DMS79 (cell line): ENCODE measurements around the gene CDH22.

ENCODE experiments used
- DNase-seq: peaks from one replicate; lab custom pipeline; 2025; lab: John Stamatoyannopoulos, UW

Gene CDH22

DNA sequence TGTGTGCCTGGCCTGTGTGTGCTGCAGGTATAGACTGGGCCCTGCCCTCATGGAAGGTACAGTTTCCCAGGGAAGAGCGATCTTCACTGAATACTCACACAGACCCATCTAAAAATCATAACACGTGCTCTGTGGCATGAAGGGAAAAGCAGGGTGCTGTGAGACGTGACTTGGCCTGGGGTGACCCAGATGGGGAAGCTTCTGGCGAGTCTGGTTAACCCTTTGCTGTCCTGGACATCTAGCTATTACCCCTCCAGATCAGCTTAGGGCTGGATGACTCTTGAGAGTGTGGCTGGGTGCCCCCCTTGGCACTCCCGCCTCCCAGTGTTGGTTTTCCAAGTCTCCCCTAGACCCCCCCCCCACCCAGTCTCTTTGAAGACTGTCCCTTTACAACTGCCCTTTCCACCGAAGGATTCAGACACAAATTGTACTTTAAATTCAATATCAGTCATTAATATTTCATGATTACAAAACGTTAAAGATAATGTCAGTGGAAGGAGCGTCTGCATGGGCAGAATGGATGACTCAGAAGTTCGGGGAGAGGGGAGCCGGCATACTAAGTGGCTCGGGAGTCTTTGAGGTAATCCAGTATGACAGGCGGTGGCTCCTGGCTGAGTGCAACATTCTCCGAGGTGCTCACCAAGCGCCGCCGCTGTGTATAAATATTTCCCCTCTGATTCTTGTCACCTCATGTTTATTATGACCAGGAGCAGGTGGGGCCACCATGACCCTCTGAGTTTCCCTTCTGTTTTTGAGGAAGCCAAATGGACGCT is 112.8 kb downstream of the CDH22 start:
- DNase-seq = no peak

- no peak for DNase-seq
Observed at GRCh38 chr20:46194409-46194808, 113.9 kb downstream of the CDH22 start.

- DNase-seq = no peak
Observed at GRCh38 chr20:46192376-46192944, 115.8 kb downstream of the CDH22 start.

- no peak for DNase-seq
Observed at GRCh38 chr20:46191611-46192010, 116.7 kb downstream of the CDH22 start.

DNA sequence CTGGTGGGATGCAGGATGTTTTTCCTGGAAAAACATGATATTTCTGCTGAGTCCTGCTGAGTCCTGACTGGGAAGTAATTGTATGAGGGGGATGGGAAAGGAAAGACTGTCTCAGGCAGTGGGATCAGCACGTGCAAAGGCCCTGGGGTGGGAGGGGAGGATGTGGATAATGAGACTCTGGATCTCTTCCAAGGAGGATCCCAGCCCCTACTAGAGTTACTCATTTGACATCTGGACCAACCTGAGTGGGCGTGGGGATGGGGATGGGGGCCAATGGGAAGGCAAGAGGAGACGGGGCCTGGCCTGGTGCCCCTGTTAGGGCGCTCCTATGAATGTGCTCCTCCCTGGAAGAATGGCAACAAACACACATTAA is 117.1 kb downstream of the CDH22 start:
- no peak for DNase-seq

DNA sequence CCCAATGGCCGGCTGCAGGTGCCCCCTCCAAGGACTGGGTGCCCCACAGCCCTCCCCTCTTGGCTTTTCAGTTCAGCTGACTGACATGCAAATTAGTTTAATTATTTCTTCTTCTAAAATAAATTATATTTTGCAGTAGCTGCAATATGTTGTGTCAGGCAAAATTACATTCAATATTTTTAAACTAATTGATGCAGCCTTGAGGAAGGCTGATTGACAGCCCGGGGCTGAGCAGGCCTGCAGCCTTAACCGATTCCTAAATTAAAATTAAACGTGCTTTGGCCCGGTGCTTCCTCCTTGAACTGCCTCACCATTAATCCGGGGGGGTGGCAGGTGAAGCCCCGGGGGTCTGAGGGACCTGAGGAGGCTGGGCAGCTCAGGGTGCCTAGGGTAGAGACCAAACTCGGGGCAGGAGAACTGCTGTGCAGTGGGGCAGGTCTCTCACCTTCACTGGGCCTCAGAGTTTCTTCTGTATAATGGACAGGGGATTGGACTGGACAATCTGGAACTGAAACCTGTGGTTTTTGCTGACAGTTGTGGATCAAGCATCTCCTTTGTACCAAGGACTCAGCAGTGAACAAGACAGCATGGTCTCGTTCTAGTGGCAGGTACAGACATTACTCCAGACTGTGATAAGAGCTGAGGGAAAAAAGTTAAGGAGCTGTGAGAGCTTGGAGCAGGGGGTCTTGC is 117.7 kb downstream of the CDH22 start:
- DNase-seq = no peak

DNA sequence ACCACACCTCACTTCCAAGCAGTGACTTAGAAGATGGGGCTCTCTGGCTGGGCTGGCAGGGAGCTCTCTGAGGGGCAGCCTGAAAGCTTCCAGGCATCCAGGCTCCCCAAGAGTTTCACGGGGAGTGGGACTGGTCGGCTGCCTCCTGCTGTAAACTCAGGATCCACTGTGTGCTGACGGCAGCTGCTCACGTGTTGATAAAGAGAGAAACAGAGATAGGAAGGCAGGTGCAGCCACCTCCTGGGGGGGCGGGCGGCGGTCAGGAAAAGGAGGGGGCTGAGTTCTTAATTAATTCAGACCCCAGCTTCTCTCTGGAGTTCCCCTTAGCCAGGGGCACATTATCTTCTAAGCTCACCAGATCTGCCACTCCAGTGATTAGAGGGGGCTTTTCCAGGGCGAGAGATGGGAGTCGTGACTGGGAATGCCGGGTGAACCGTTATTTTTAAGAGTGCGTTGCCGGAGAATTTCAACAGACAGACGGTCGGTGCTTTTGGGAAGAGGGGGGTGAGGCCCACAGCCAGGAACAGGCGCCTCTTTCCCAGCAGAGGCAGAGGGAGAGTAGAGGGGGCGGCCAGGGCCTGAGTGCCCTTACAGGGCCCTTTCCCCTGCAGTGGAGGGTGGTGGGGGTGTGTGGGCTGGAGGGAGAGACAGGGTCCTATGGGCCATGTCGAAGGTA is 119.3 kb downstream of the CDH22 start:
- no peak for DNase-seq

- no peak for DNase-seq
Observed at GRCh38 chr20:46186210-46186609, 122.1 kb downstream of the CDH22 start.

DNA sequence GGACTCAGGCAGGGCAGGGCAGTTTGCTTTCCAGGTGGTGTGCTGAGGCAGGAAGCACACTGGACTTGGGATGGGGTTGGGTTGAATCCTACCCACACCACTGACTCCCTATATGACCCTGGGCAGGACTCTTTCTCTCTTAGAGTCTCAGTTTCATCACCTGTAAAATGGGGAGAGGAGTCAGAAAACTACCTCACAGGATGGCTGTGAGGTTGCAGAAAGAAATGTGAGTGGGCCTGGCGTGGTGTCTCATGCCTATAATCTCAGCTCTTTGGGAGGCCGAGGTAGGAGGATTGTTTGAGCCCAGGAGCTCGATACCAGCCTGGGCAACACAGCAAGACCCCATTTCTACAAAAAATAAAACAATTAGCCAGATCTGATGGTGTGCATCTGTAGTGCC is 122.9 kb downstream of the CDH22 start:
- no peak for DNase-seq

DNA sequence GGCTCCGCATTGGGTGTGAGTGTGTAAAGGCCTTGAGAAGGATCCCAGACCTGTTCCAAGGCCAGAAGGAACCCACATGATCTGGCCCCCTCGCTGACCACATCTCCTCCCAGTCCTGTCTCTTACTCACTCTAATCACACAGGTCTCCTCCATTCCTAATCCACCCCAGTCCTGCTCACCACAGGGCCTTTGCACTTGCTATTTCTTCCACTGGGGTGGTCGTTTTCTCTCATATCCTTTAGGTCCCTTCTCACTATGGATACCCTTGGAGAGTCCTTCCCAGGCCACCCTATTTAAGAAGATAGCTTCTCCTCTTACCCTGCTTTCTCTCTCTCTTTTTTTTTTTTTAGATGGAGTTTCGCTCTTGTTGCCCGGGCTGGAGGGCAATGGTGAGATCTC is 124.5 kb downstream of the CDH22 start:
- no peak for DNase-seq

DNA sequence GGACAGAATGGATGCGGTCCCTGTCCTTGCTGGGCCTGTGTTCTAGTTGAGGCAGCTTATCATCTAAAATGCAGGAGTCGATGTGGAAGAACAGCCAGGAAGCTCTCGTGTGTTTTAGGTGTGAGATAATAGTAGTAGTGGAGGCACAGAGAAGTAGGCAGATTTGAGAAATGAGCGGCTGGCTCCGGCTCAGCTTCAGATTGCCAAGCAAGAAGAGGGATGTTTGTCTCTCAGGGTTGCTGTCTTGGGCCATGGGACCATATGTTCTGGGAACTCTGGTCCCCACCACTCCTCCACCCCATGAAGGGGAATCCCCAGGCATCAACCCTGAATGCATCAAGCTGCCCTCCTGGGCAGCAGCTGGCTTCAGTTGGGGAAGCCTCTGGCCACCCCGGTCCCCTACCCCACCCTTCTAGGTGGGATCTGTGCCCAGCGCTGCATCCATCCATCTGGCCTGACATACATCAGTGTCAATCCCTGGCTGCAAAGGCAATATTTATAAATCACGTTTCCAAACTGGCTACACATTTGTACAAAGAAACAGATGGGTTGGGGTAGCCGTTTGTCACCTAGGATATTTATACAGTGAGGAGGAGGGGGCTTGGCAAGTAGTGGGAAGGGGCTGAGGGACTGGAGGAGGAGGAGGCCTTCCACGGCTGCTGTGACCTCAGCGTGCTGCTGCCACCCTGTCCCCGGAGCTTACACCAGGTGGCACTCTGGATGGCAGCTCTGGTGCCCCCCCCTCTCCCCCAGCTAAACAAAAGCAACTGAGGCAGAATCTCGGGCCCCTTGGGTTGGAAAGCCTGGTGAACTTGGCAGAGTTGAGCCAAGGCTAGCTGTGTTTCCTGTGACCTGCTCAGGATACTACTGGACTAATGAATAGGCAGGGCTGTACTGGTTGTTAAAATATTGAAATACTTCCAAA is 125.8 kb downstream of the CDH22 start:
- no peak for DNase-seq

- DNase-seq = peak; percentile 62
Observed at GRCh38 chr20:46179862-46180261, 128.4 kb downstream of the CDH22 start.

DNA sequence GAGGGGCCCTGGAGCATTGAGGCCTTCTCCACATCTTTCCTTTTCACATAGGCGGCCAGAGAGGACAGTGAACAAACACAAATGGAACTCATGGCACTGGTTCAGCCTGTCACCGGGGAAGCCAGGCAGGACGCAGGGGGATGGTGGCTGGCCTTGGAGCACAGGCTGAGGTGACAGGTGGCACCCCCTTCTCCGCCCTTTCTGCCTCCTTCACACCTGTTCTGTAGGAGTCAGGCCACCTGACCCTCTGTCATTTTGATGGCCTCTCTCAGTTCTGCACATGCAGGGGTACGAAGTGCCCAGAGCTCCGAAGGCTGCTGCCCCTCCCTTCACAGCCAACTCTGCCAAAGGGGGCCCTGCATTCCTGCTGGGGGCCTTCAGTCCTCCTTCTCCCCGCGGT is 129.4 kb downstream of the CDH22 start:
- DNase-seq = no peak

GRCh38 chr20:46177768-46178167 is 130.5 kb downstream of the CDH22 start:
- DNase-seq = no peak

- DNase-seq = peak; percentile 53
Observed at GRCh38 chr20:46176739-46177378, 131.4 kb downstream of the CDH22 start.

GRCh38 chr20:46175127-46175494 is 133.2 kb downstream of the CDH22 start:
- DNase-seq = no peak

DNA sequence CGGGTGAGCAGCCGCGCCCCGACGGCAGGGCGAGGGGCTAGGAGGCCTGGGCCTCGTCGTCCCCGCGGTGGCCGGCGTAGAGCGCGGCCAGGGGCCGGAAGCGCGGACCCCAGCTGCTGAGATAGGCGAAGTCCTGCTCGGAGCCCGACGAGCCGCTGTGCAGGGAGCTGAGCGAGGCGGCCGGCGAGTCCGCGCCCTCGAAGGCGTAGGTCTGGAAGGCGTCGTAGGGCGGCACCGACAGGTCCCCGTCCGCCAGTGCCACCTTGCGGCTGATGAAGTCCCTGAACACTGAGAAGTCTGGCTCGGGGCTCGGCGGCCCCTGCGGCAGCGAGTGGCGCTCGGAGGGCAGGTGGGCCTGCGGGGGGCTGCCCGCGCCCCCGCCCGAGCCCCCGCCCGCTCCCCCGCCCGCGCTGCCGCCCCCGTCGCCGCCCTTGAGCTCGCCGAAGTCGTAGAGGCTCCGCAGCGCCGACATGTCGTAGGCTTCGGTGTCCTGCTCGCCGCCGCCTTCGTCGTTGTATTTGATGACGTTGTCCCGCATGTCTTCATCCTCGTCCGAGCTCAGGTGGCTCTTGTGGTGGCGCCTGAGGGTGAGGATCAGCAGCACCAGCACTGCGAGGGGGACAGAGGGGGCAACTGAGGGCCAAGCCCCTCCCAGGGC is 133.7 kb downstream of the CDH22 start:
- no peak for DNase-seq

GRCh38 chr20:46173652-46174468 is 134.4 kb downstream of the CDH22 start:
- DNase-seq = no peak

- DNase-seq = no peak
Observed at GRCh38 chr20:46172961-46173536, 135.2 kb downstream of the CDH22 start.
